Brain microvascular endothelial cell (primary cell): ENCODE data around the gene SPAG17.

Source experiments
- DNase-seq: peaks from one replicate; pipeline ENCODE4 v3.0.0-alpha.2; 2020
- H3K27ac ChIP-seq: fragments of 250-450 bp; sonication (Bioruptor Pico); 2 replicates; pipeline ENCODE4 v1.5.1; 2020; ENCODE audit warnings: mild to moderate bottlenecking, moderate library complexity
- H3K27me3 ChIP-seq: fragments of 250-450 bp; sonication (Bioruptor Pico); replicated peaks from 2 replicates; pipeline ENCODE4 v1.5.1; 2020; ENCODE audit warnings: mild to moderate bottlenecking
- H3K36me3 ChIP-seq: fragments of 250-450 bp; sonication (Bioruptor Pico); replicated peaks from 2 replicates; pipeline ENCODE4 v1.5.1; 2020; ENCODE audit warnings: mild to moderate bottlenecking
- H3K4me3 ChIP-seq: 2 replicates; pipeline ENCODE4 v1.5.1; 2011; ENCODE audit warnings: low read depth, mild to moderate bottlenecking, control low read depth, low read length, moderate library complexity
- in situ Hi-C: cut with HindIII; loops from 2 replicates; pipeline ENCODE4 v1.10.0; 2017; ENCODE audit warnings: low sequenced_read_pairs, low pct_ligation_motif_present
- TF ChIP-seq, protein P1 (sequence below): IDR thresholded peaks from 2 replicates; pipeline ENCODE4 v1.5.1; 2011; ENCODE audit warnings: low read depth, mild to moderate bottlenecking, moderate library complexity, low read length, control low read depth, inconsistent platforms; ENCODE audit errors: missing control alignments

Gene SPAG17

DNA sequence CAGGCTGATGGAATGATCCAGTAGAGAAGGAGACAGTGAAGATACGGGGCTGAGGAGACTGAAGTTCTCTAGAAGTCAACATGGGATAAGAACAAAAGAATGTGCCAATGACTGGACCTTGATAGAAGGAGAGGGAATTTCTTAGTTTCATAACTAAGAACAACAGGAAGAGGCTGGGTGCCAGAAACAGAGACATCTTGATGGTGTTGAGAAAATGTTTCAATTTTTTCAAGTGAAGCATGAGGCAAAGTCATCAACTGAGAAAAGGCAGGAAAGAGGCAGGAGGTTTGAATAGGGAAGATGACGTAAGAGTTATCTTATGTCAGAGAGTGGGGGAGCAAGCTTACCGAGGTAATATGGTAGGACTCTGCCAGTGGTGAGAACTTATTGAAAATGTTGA lies 80.1 kb downstream of the SPAG17 start:
- TF ChIP-seq, protein P1, sequence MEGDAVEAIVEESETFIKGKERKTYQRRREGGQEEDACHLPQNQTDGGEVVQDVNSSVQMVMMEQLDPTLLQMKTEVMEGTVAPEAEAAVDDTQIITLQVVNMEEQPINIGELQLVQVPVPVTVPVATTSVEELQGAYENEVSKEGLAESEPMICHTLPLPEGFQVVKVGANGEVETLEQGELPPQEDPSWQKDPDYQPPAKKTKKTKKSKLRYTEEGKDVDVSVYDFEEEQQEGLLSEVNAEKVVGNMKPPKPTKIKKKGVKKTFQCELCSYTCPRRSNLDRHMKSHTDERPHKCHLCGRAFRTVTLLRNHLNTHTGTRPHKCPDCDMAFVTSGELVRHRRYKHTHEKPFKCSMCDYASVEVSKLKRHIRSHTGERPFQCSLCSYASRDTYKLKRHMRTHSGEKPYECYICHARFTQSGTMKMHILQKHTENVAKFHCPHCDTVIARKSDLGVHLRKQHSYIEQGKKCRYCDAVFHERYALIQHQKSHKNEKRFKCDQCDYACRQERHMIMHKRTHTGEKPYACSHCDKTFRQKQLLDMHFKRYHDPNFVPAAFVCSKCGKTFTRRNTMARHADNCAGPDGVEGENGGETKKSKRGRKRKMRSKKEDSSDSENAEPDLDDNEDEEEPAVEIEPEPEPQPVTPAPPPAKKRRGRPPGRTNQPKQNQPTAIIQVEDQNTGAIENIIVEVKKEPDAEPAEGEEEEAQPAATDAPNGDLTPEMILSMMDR: no peak
- H3K27ac ChIP-seq: no peak overlapping the region
- no peaks in the 10 kb centered on the region for H3K36me3 ChIP-seq
- no peaks in the 10 kb centered on the region for H3K27me3 ChIP-seq
- in situ Hi-C loops: no loop called here
- no peak for DNase-seq
- H3K4me3 ChIP-seq: no peak overlapping the region

DNA sequence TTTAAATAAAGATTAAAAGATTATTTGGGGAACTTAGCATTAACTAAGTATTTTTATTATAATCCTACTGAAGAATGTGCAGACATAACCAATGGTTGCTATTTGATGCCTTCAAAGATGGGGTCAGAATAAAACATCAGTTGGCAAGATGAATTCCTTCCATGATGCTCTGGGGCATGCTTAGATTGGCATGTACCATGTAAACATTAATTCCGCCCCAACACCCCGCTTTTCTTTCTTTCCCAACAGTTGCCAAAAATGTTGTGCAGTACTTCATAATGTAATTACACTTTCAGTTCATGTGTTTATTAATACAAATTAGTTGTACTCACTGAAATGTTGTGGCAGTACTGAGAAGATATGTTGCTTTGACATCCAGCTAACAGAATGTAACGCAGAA lies 82.6 kb downstream of the SPAG17 start:
- no peaks in the 10 kb centered on the region for H3K27me3 ChIP-seq
- TF ChIP-seq, protein P1: no peak
- no peaks in the 10 kb centered on the region for H3K36me3 ChIP-seq
- in situ Hi-C loops: no loop called here
- no peak overlapping the region for H3K27ac ChIP-seq
- no peak for DNase-seq
- H3K4me3 ChIP-seq: no peak overlapping the region

DNA sequence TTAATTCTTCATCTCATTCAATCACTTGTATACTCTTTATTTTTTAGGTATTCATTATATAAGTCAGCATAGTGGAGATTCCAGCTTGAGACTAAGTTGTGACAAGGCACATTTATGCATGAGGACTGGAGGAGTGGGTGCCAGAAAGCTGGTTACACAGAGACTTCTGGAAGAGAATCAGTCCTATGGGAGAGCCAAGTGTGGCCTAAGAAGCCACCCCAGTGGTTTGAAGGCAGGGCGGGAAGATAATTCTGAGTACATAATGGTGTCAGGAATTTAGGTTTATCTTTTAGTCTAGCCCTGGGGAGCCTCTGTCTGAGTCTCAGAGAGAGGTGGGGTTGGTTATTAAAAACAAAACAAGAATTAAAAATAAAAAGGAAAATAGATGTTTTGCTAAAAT lies 83.0 kb downstream of the SPAG17 start:
- in situ Hi-C loops: no loop called here
- TF ChIP-seq, protein P1: no peak
- Histone ChIP-seq H3K27me3 (no peaks in the 10 kb centered on the region), H3K36me3 (no peaks in the 10 kb centered on the region), H3K27ac (no peak overlapping the region), H3K4me3 (no peak overlapping the region)
- no peak for DNase-seq

DNA sequence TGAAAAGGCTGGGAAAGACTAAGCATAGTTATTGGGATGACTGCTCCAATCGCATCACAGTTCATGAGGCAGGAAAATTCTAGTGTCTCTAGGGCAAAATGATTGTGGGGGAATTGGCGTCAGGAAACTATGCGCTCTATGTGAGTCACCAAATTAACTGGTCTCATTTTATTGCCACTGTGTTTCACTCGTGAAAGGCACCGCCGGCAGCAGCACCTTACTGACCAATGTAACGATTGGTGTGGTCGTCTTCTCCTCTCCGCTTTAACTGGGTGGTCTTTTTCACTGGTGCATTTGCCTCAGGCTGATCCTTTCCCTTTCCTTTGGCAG lies 83.5 kb downstream of the SPAG17 start:
- TF ChIP-seq, protein P1: no peak
- Histone ChIP-seq H3K4me3 (no peak overlapping the region), H3K27ac (no peak overlapping the region), H3K36me3 (no peaks in the 10 kb centered on the region), H3K27me3 (no peaks in the 10 kb centered on the region)
- no peak for DNase-seq
- in situ Hi-C loops: no loop called here

DNA sequence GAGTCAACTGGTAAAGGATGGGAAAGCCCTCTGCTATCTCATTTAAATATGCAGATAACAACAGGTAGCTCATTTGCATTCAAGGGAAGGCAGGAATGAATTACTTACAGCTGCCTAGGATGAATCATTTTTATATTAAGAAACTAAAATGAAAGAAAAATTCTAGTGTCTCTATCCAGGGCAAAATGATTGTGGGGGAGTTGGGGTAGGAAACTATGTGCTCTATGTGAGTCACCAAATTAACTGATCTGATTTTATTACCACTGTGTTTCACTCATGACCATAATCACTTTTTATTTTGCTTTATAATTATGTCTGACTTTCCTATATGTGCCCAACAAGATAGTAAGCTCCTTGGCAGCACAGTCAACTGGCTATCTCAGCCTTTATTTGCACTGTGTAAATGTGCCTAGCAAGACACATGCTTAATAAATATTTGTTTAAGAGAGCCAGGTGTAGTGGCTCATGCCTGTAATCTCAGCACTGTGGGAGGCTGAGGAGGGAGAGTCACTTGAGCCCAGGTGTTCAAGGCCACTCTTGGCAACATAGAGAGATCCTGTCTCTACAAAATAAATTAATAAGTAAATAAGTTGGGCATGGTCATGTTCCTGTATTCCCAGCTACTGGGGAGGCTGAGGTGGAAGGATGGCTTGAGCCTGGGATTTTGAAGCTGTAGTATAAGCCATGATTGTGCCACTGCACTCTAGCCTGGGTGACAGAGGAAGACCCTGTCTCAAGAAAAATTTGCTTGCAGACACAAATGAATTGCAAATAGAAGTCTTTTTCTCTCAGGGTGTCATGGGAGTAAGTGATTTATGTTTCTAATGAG lies 84.1 kb downstream of the SPAG17 start:
- in situ Hi-C loops: no loop called here
- Histone ChIP-seq H3K27me3 (no peaks in the 10 kb centered on the region), H3K27ac (no peak overlapping the region), H3K4me3 (no peak overlapping the region), H3K36me3 (no peaks in the 10 kb centered on the region)
- DNase-seq: no peak
- TF ChIP-seq, protein P1: no peak

DNA sequence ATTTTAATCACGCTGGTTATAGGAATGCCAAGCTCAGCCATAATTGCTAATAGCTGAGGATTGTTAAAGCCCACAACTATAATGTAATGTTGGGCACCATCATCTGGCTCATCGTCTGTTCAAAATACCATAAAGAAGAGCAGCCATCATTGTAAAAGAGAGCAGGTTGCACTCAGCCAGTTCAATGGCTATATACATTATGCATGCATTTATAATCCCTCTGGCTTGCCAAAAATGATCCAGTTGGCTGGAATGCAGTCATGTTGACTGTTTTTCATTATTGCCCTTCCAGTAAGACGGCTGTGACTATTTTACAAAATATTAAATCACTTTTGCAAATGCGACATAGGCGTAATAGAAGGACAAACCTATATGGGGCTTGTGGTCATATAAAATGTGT lies 85.3 kb downstream of the SPAG17 start:
- no peak overlapping the region for H3K27ac ChIP-seq
- H3K4me3 ChIP-seq: no peak overlapping the region
- H3K27me3 ChIP-seq: no peaks in the 10 kb centered on the region
- TF ChIP-seq, protein P1: no peak
- DNase-seq: no peak
- H3K36me3 ChIP-seq: no peaks in the 10 kb centered on the region
- in situ Hi-C loops: no loop called here
